Measurements from ENCODE around the gene NAA20.

Gene NAA20

GRCh38 chr20:20017001-20017843, at the start of gene NAA20:
TSS of gene NAA20 (plus strand) at chr20:20017362. CDS start at chr20:20017397, 35 bp downstream.
- DNase-seq: peak; percentile 90

GRCh38 chr20:19967445-19967844, 49.7 kb upstream of the NAA20 start:
- no peak for DNase-seq

- no peak for DNase-seq
Observed at GRCh38 chr20:19968028-19968427, 49.1 kb upstream of the NAA20 start.

- DNase-seq: no peak
Observed at GRCh38 chr20:19968466-19969073, 48.6 kb upstream of the NAA20 start.

- DNase-seq: no peak
Observed at GRCh38 chr20:19969106-19969505, 48.1 kb upstream of the NAA20 start.

- DNase-seq: no peak
Observed at GRCh38 chr20:19969507-19970255, 47.5 kb upstream of the NAA20 start.

GRCh38 chr20:19970256-19970765, 46.9 kb upstream of the NAA20 start:
- no peak for DNase-seq

GRCh38 chr20:19971116-19971515, 46.0 kb upstream of the NAA20 start:
- peak; percentile 45 for DNase-seq

- peak; percentile 78 for DNase-seq
Observed at GRCh38 chr20:19973961-19974629, 43.1 kb upstream of the NAA20 start.

GRCh38 chr20:19974630-19975435, 42.3 kb upstream of the NAA20 start:
- DNase-seq: peak; percentile 88

GRCh38 chr20:19975436-19975799, 41.7 kb upstream of the NAA20 start:
- no peak for DNase-seq

- DNase-seq: no peak
Observed at GRCh38 chr20:19975901-19976300, 41.3 kb upstream of the NAA20 start.

- DNase-seq: peak; percentile 35
Observed at GRCh38 chr20:19976595-19977372, 40.4 kb upstream of the NAA20 start.

GRCh38 chr20:19977373-19977770, 39.8 kb upstream of the NAA20 start:
- no peak for DNase-seq

- peak; percentile 78 for DNase-seq
Observed at GRCh38 chr20:19978511-19979210, 38.5 kb upstream of the NAA20 start.

GRCh38 chr20:19981031-19981451, 36.1 kb upstream of the NAA20 start:
- no peak for DNase-seq

GRCh38 chr20:19986419-19986818, 30.7 kb upstream of the NAA20 start:
- peak; percentile 85 for DNase-seq

GRCh38 chr20:19987046-19987445, 30.1 kb upstream of the NAA20 start:
- no peak for DNase-seq

GRCh38 chr20:19990850-19991249, 26.3 kb upstream of the NAA20 start:
- DNase-seq: no peak

GRCh38 chr20:19991308-19991707, 25.9 kb upstream of the NAA20 start:
- no peak for DNase-seq

- DNase-seq: no peak
Observed at GRCh38 chr20:19991854-19992253, 25.3 kb upstream of the NAA20 start.

All from inflammatory macrophage treated with lipopolysaccharide for 4 hours (primary cell).